ENCODE results near the gene FMR1.

FMR1 gene

GRCh38 chrX:147923605-147924004, 11.9 kb downstream of the FMR1 start:
- Histone ChIP-seq H2BK12ac (ENCODE audit: low read length in 2 of 2) (no peak overlapping the region), H3K23ac (ENCODE audit: low read length in 2 of 2) (no peak overlapping the region), H2BK120ac (ENCODE audit: low read depth, low read length) (no peak overlapping the region), H2AFZ (ENCODE audit: low read depth, low read length) (no peak overlapping the region), H3K79me1 (replicated peaks; ENCODE audit: low read length, poor library complexity, severe bottlenecking) (no peaks in the 10 kb centered on the region), H4K91ac (ENCODE audit: low read length) (no peak overlapping the region), H3K36me3 (ENCODE audit: control insufficient read depth in 1 of 2, insufficient read depth in 2 of 2, low read depth in 1 of 2, low read length in 2 of 2) (peaks cover 0 to 7% of the 10 kb centered on the region in 2 experiments), H4K8ac (ENCODE audit: low read length) (no peak overlapping the region), H3K4me3 (ENCODE audit: insufficient read depth in 1 of 2, low read depth in 1 of 2, low read length in 2 of 2) (no peak overlapping the region), H3K4ac (ENCODE audit: low read depth in 1 of 2, low read length in 2 of 2) (no peak overlapping the region), H3K14ac (ENCODE audit: low read length in 2 of 2) (no peak overlapping the region), H3K9me3 (ENCODE audit: control insufficient read depth, low read length) (no peaks in the 10 kb centered on the region), H3K18ac (ENCODE audit: low read depth in 1 of 2, low read length in 2 of 2) (no peak overlapping the region), H2AK5ac (ENCODE audit: low read length, severe bottlenecking) (no peak overlapping the region), H3K27ac (ENCODE audit: low read length, poor library complexity, severe bottlenecking) (no peak overlapping the region), H2BK15ac (ENCODE audit: low read depth, poor library complexity, severe bottlenecking) (no peak overlapping the region), H3K27me3 (ENCODE audit: control insufficient read depth in 1 of 2, insufficient read depth in 1 of 2, low read length in 2 of 2) (no peaks in the 10 kb centered on the region), H3K9ac (ENCODE audit: low read length) (no peak overlapping the region), H3K4me1 (ENCODE audit: control insufficient read depth, insufficient read depth, low read depth, low read length) (no peaks in the 10 kb centered on the region), H3K4me2 (ENCODE audit: low read length, poor library complexity, severe bottlenecking) (no peak overlapping the region), H2BK5ac (ENCODE audit: low read depth, low read length, poor library complexity, severe bottlenecking) (no peak overlapping the region)
- no CpG with 5 or more reads among the region's 1 CpG for WGBS
- no peak for DNase-seq

GRCh38 chrX:147927256-147927655, 15.5 kb downstream of the FMR1 start:
- Histone ChIP-seq H3K4me3 (ENCODE audit: insufficient read depth in 1 of 2, low read depth in 1 of 2, low read length in 2 of 2) (no peak overlapping the region), H2BK12ac (ENCODE audit: low read length in 2 of 2) (no peak overlapping the region), H3K27ac (ENCODE audit: low read length, poor library complexity, severe bottlenecking) (no peak overlapping the region), H2BK5ac (ENCODE audit: low read depth, low read length, poor library complexity, severe bottlenecking) (no peak overlapping the region), H3K9me3 (ENCODE audit: control insufficient read depth, low read length) (no peaks in the 10 kb centered on the region), H3K79me1 (replicated peaks; ENCODE audit: low read length, poor library complexity, severe bottlenecking) (no peaks in the 10 kb centered on the region), H3K36me3 (ENCODE audit: control insufficient read depth in 1 of 2, insufficient read depth in 2 of 2, low read depth in 1 of 2, low read length in 2 of 2) (peaks cover 0 to 21% of the 10 kb centered on the region in 2 experiments), H2BK120ac (ENCODE audit: low read depth, low read length) (no peak overlapping the region), H3K27me3 (ENCODE audit: control insufficient read depth in 1 of 2, insufficient read depth in 1 of 2, low read length in 2 of 2) (no peaks in the 10 kb centered on the region), H3K9ac (ENCODE audit: low read length) (no peak overlapping the region), H3K14ac (ENCODE audit: low read length in 2 of 2) (no peak overlapping the region), H3K4me2 (ENCODE audit: low read length, poor library complexity, severe bottlenecking) (no peak overlapping the region), H2BK15ac (ENCODE audit: low read depth, poor library complexity, severe bottlenecking) (no peak overlapping the region), H3K4ac (ENCODE audit: low read depth in 1 of 2, low read length in 2 of 2) (no peak overlapping the region), H3K23ac (ENCODE audit: low read length in 2 of 2) (no peak overlapping the region), H3K4me1 (ENCODE audit: control insufficient read depth, insufficient read depth, low read depth, low read length) (no peaks in the 10 kb centered on the region), H4K91ac (ENCODE audit: low read length) (no peak overlapping the region), H3K18ac (ENCODE audit: low read depth in 1 of 2, low read length in 2 of 2) (no peak overlapping the region), H2AFZ (ENCODE audit: low read depth, low read length) (no peak overlapping the region), H2AK5ac (ENCODE audit: low read length, severe bottlenecking) (no peak overlapping the region), H4K8ac (ENCODE audit: low read length) (no peak overlapping the region)
- 100% methylated on average over 3 of the region's 4 CpGs for WGBS
- DNase-seq, result no peak

- H2BK120ac ChIP-seq (ENCODE audit: low read depth, low read length), result no peak overlapping the region
- no peak overlapping the region for H3K4ac ChIP-seq (ENCODE audit: low read depth in 1 of 2, low read length in 2 of 2)
- no peaks in the 10 kb centered on the region for H3K27me3 ChIP-seq (ENCODE audit: control insufficient read depth in 1 of 2, insufficient read depth in 1 of 2, low read length in 2 of 2)
- peaks cover 0 to 55% of the 10 kb centered on the region in 2 experiments for H3K36me3 ChIP-seq (ENCODE audit: control insufficient read depth in 1 of 2, insufficient read depth in 2 of 2, low read depth in 1 of 2, low read length in 2 of 2)
- H2BK5ac ChIP-seq (ENCODE audit: low read depth, low read length, poor library complexity, severe bottlenecking), result no peak overlapping the region
- H3K23ac ChIP-seq (ENCODE audit: low read length in 2 of 2), result no peak overlapping the region
- no peak overlapping the region for H4K8ac ChIP-seq (ENCODE audit: low read length)
- no CpG with 5 or more reads among the region's 1 CpG for WGBS
- H2BK15ac ChIP-seq (ENCODE audit: low read depth, poor library complexity, severe bottlenecking), result no peak overlapping the region
- no peak overlapping the region for H3K4me3 ChIP-seq (ENCODE audit: insufficient read depth in 1 of 2, low read depth in 1 of 2, low read length in 2 of 2)
- H3K18ac ChIP-seq (ENCODE audit: low read depth in 1 of 2, low read length in 2 of 2), result no peak overlapping the region
- H4K91ac ChIP-seq (ENCODE audit: low read length), result no peak overlapping the region
- no peak overlapping the region for H2AK5ac ChIP-seq (ENCODE audit: low read length, severe bottlenecking)
- no peak overlapping the region for H3K14ac ChIP-seq (ENCODE audit: low read length in 2 of 2)
- no peaks in the 10 kb centered on the region for H3K4me1 ChIP-seq (ENCODE audit: control insufficient read depth, insufficient read depth, low read depth, low read length)
- no peaks in the 10 kb centered on the region for H3K79me1 ChIP-seq (replicated peaks; ENCODE audit: low read length, poor library complexity, severe bottlenecking)
- H3K27ac ChIP-seq (ENCODE audit: low read length, poor library complexity, severe bottlenecking), result no peak overlapping the region
- H2AFZ ChIP-seq (ENCODE audit: low read depth, low read length), result no peak overlapping the region
- no peak overlapping the region for H2BK12ac ChIP-seq (ENCODE audit: low read length in 2 of 2)
- no peak overlapping the region for H3K4me2 ChIP-seq (ENCODE audit: low read length, poor library complexity, severe bottlenecking)
- no peaks in the 10 kb centered on the region for H3K9me3 ChIP-seq (ENCODE audit: control insufficient read depth, low read length)
- DNase-seq, result no peak
- H3K9ac ChIP-seq (ENCODE audit: low read length), result no peak overlapping the region
Observed at GRCh38 chrX:147933815-147934214, 22.1 kb downstream of the FMR1 start.

GRCh38 chrX:147935156-147935758, 23.5 kb downstream of the FMR1 start:
- Histone ChIP-seq H2BK120ac (ENCODE audit: low read depth, low read length) (no peak overlapping the region), H3K14ac (ENCODE audit: low read length in 2 of 2) (no peak overlapping the region), H3K27ac (ENCODE audit: low read length, poor library complexity, severe bottlenecking) (no peak overlapping the region), H3K79me1 (replicated peaks; ENCODE audit: low read length, poor library complexity, severe bottlenecking) (no peaks in the 10 kb centered on the region), H3K18ac (ENCODE audit: low read depth in 1 of 2, low read length in 2 of 2) (no peak overlapping the region), H3K9ac (ENCODE audit: low read length) (no peak overlapping the region), H2AK5ac (ENCODE audit: low read length, severe bottlenecking) (no peak overlapping the region), H2BK12ac (ENCODE audit: low read length in 2 of 2) (no peak overlapping the region), H3K36me3 (ENCODE audit: control insufficient read depth in 1 of 2, insufficient read depth in 2 of 2, low read depth in 1 of 2, low read length in 2 of 2) (peaks cover 0 to 55% of the 10 kb centered on the region in 2 experiments), H2BK5ac (ENCODE audit: low read depth, low read length, poor library complexity, severe bottlenecking) (no peak overlapping the region), H4K8ac (ENCODE audit: low read length) (no peak overlapping the region), H2BK15ac (ENCODE audit: low read depth, poor library complexity, severe bottlenecking) (no peak overlapping the region), H3K4me1 (ENCODE audit: control insufficient read depth, insufficient read depth, low read depth, low read length) (no peaks in the 10 kb centered on the region), H3K4ac (ENCODE audit: low read depth in 1 of 2, low read length in 2 of 2) (no peak overlapping the region), H3K27me3 (ENCODE audit: control insufficient read depth in 1 of 2, insufficient read depth in 1 of 2, low read length in 2 of 2) (no peaks in the 10 kb centered on the region), H2AFZ (ENCODE audit: low read depth, low read length) (no peak overlapping the region), H3K4me3 (ENCODE audit: insufficient read depth in 1 of 2, low read depth in 1 of 2, low read length in 2 of 2) (no peak overlapping the region), H3K23ac (ENCODE audit: low read length in 2 of 2) (no peak overlapping the region), H4K91ac (ENCODE audit: low read length) (no peak overlapping the region), H3K4me2 (ENCODE audit: low read length, poor library complexity, severe bottlenecking) (no peak overlapping the region), H3K9me3 (ENCODE audit: control insufficient read depth, low read length) (no peaks in the 10 kb centered on the region)
- DNase-seq, result no peak
- WGBS, result no CpG with 5 or more reads among the region's 3 CpGs

Data from mesenchymal stem cell (in vitro differentiated cells and primary cell).